Fibroblast of upper back skin (primary cell): ENCODE results near the gene KRT77.

Experiments
- DNase-seq: peaks from one replicate; pipeline ENCODE4 v3.0.0-alpha.2; 2013

KRT77 gene

GRCh38 chr12:52691076-52691840 lies 12.1 kb downstream of the KRT77 start:
- DNase-seq = no peak

- no peak for DNase-seq
Observed at GRCh38 chr12:52690351-52691075, 12.8 kb downstream of the KRT77 start.

- DNase-seq = no peak
Observed at GRCh38 chr12:52689936-52690335, 13.4 kb downstream of the KRT77 start.

GRCh38 chr12:52689239-52689638 lies 14.1 kb downstream of the KRT77 start:
- no peak for DNase-seq

- no peak for DNase-seq
Observed at GRCh38 chr12:52688481-52688880, 14.8 kb downstream of the KRT77 start.

- DNase-seq = no peak
Observed at GRCh38 chr12:52687497-52688385, 15.6 kb downstream of the KRT77 start.

- DNase-seq = no peak
Observed at GRCh38 chr12:52686756-52687487, 16.4 kb downstream of the KRT77 start.

GRCh38 chr12:52686063-52686462 lies 17.3 kb downstream of the KRT77 start:
- no peak for DNase-seq

- no peak for DNase-seq
Observed at GRCh38 chr12:52685406-52685890, 17.9 kb downstream of the KRT77 start.

- DNase-seq = no peak
Observed at GRCh38 chr12:52684431-52684830, 18.9 kb downstream of the KRT77 start.

GRCh38 chr12:52683575-52684300 lies 19.6 kb downstream of the KRT77 start:
- no peak for DNase-seq

GRCh38 chr12:52682938-52683574 lies 20.3 kb downstream of the KRT77 start:
- DNase-seq = no peak

- no peak for DNase-seq
Observed at GRCh38 chr12:52682381-52682660, 21.0 kb downstream of the KRT77 start.

- DNase-seq = no peak
Observed at GRCh38 chr12:52681526-52682380, 21.6 kb downstream of the KRT77 start.

- DNase-seq = no peak
Observed at GRCh38 chr12:52680363-52680762, 23.0 kb downstream of the KRT77 start, which contains the start of gene KRT1. KRT1 (minus strand) TSS chr12:52680407; CDS start chr12:52680348, 59 bp downstream.

- no peak for DNase-seq
Observed at GRCh38 chr12:52679875-52680274, 23.4 kb downstream of the KRT77 start.

GRCh38 chr12:52677671-52678070 lies 25.7 kb downstream of the KRT77 start:
- no peak for DNase-seq

- DNase-seq = no peak
Observed at GRCh38 chr12:52677126-52677525, 26.2 kb downstream of the KRT77 start.

- DNase-seq = no peak
Observed at GRCh38 chr12:52676163-52676562, 27.2 kb downstream of the KRT77 start.

GRCh38 chr12:52675301-52675701 lies 28.0 kb downstream of the KRT77 start:
- no peak for DNase-seq

- no peak for DNase-seq
Observed at GRCh38 chr12:52674433-52674775, 28.9 kb downstream of the KRT77 start.
